Stimulated activated CD4-positive, alpha-beta T cell treated with anti-CD3 and anti-CD28 coated beads, Interleukin-15, amount 100 ng/mL, for 1 hour (primary cell): Measurements from ENCODE around the gene PLEKHG2.

ENCODE experiments used
- DNase-seq, 2 donors: peaks; one replicate each; pipeline ENCODE4 v3.0.0-alpha.2; 2020; ENCODE audit warnings: low read depth in 1 of 2, low spot score in 1 of 2

PLEKHG2 gene

DNA sequence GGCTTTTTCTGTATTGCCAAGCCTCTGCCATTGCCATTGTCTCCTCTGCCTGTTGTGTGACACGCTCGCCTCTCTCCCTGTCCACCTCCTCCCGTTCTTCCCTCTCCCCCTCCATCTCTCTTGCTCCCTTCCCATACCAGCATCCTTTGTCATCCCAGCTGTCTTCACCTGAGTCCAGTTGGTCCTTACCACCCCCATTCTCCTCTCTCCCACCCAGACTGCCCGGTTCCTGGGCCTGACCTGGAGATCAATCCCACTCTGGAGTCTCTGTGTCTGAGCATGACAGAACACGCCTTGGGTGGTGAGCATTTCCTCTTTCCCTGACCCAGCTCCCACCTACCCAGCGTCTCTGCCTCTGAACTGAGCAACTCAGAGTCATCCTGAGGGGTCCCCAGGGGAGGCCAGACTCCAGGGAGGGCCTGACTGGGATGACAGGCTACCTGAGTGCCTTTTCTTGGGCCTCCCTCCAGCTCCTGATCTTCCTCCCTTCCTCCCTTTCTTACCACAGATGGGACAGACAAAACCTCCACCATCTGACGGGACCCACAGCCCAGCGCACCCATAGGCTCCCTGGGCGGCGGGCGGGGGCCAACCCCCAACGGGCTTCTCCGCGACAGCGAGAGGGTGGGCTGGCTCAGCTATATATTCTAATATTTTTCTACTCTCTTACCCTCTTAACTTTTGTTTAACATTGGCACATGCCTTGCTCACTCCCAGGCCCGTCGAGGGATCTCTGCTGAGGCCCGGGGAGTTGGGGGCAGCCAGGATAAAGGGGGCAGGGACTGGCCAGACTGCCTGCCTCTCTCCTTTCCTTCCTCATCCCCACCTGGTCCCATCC, 29.3 kb upstream of the PLEKHG2 start:
- DNase-seq = no peak

GRCh38 chr19:39384839-39385568, 27.5 kb upstream of the PLEKHG2 start:
- no peak for DNase-seq

GRCh38 chr19:39385629-39386411, 26.6 kb upstream of the PLEKHG2 start:
- DNase-seq = no peak

DNA sequence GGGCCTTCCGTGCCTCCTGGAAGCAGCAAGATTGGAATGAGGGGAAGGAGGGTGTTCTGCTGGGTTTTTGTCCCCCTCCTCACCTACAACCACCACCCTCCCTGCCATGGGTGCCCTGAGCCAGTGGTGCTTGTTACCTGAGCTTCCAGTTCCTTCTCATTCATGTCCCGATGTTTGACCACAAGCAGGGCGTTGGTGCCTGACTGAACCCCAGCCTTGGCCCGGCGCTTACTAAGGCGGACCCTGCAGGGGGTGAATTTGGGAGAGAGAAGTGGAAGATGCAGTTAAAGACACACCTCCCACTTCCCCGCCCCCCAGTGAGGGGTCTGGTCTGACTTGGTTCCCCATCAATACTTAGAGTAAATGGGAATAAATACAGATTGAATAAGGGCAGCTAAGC, 25.9 kb upstream of the PLEKHG2 start:
- no peak for DNase-seq

GRCh38 chr19:39388657-39389056, 23.8 kb upstream of the PLEKHG2 start:
- DNase-seq = no peak

DNA sequence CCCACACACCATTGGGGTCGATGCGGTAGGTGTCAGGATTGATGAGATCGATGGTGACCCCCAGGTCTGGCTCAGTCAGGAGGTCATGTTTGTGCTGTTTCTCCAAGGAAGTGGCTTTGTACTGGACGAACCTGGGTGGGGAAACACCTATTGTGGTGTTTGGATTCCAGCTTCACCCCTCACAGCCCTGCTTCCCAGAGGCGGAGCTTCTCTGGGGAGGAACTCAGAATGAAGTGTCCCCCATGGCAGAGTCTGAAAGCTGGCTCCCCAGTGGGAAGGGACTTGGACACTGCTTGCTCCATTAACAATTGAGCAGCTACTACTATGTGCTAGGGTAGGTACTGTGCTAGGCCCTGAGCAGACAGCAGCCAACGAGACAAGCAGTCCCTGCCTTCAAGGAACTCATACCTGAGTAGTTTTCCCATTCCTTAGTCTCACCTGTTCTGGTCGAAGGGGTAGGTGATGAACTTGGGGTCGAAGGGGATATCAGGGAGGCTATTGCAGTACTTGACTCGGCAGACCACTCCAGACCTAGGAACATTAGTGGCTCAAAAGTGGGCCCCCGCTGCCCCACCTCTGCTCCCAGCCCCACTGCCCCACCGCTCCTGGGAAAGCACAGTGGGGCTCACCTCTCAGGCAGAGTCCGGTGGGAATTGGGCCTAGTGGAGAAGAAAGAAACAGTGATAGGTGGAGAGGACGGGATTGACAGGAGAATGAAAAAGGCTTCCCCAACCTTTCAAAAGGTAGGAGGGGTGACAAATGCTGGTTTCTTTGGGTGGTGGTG, 22.6 kb upstream of the PLEKHG2 start:
- DNase-seq = no peak

DNA sequence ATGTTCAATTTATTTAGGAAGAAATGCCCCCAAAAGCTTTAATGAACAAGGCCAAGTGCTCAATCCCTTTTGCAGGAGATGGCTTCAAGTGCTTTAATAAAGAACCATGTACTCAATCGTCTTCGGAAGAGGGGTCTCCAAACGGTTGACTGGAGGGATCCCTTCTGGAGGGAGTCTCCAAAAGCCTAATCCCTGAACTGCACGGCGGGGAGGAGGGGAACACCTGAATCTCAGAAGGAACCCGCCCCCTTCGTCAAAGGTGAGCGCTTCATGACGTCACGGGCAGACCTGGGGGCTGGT, 22.1 kb upstream of the PLEKHG2 start:
- no peak for DNase-seq

DNA sequence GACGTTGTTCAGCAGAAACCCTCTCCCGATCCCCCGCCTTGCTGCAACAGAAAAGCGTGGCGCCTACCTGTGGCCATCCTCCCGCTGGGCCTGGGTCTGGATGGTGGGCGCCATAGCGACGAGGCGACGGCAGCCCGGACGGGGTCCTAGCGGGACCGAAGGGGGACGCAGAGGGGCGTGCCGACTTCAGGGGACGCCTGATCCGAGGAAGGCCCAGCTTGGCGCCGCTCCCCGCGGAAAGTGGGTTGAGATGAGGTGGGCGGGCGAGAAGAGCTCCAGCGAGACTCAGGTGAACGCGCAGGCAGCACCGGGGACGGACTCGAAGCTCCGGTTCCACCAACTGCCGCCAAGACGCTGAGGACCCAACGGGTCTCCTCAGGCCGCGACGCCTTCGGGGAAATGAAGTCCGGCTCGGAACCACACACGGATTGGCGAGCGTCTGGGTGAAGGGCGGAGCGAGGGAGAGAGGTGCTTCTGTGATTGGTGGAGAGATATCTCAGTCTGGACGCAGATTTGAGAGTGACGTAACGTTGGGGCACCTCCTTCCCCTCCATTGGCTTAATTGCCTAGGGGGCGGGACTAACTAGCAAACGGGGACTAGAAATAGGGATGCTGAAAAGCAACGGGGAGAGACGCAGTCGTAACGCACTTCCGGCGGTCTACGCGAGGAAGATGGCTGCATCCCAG, 21.6 kb upstream of the PLEKHG2 start, which contains the start of the genes MED29 and PAF1:
Gene MED29, plus strand, starts transcription at position 628 of the 687 bp plus-strand sequence. Its CDS starts 45 bp downstream, at position 673.
Gene PAF1, minus strand, starts transcription at position 356 of the 687 bp plus-strand sequence. Its CDS starts 242 bp downstream, at position 114.
- peak; percentile 85 to 92 for DNase-seq

DNA sequence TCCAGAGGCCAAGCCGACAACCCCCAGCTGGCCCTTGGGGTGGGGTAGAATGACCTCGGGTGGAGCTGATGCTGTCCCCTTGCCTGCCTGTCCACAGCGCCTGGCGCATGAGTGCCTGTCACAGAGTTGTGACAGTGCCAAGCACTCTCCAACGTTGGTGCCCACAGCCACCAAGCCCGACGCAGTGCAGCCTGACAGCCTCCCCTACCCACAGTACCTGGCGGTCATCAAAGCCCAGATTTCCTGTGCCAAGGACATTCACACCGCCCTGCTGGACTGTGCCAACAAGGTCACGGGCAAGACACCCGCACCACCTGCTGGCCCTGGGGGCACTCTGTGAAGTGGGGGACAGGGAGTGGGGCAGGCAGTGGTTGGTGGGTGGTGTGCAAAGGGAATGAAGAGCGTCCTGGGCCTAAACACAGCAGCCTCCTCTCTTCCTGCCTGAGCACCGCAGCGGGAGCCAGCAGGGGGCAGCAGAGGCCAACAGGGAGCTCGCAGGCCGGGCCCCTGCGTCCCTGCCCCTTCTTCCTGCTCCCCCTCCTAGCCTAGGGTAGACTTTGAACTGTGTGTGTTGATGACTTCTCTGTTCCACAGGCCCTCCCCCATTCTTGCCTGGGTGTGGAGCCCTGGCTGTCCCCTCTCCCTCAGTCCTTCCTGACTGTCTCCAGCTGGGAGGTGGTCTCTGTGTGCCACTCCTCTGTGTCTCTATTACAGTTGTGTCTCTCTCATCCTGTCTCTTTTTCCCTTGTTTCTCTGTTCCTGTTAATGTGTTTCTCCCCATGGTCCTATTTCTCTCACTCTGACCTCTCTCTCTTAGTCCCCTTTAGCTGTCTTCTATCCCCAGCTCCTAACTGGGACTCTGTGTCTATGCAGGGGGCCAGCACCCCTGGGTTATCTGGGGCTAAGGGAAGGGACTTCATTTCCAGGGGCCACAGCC, 14.8 kb upstream of the PLEKHG2 start:
- DNase-seq = peak; percentile 87 to 94

DNA sequence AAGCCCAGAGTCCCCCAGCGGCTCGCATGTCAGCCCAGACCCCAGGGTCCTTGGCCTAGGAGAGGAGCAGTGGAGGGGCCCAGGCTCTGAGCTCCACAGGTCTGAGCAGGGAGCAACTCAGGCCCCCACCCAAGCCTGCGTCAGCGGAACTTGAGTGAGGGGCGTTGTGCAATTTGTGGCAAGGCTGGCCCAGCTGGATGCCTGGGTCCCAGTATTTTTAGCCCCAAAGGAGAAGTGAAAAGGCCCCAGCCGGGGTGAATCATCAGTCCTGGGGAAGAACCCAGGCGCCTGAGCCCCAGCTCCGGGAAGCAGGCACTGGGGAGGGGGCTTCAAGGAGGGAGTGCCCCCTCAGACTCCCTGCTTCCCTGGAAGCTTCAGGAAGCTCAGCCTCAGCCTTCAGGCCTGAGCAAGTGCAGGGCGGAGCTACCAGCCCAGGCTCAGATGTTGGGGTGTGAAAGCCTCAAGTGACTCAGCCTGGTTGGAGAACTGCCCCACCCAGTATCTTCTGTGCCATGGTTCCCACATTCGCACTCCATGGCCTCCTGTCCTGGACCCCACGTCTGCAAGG, 14.1 kb upstream of the PLEKHG2 start:
- DNase-seq = no peak

GRCh38 chr19:39399668-39400050, 12.8 kb upstream of the PLEKHG2 start:
- DNase-seq = no peak

DNA sequence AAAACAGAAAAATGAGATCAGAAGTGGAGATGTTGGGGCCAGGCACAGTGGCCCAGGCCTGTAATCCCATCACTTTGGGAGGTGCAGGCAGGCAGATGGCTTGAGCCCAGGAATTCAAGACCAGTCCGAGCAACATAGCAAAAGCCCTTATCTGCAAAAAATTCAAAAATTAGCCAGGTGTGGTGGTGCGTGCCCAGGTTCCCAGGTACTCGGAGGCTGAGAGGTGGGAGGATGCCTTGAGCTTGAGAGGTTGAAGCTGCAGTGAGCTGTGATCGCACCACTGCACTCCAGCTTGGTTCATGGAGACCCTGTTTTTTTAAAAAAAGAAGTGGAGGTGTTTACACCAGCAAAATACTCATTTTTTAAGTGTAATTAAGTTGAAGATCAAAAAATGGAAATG, 12.4 kb upstream of the PLEKHG2 start:
- DNase-seq = no peak

DNA sequence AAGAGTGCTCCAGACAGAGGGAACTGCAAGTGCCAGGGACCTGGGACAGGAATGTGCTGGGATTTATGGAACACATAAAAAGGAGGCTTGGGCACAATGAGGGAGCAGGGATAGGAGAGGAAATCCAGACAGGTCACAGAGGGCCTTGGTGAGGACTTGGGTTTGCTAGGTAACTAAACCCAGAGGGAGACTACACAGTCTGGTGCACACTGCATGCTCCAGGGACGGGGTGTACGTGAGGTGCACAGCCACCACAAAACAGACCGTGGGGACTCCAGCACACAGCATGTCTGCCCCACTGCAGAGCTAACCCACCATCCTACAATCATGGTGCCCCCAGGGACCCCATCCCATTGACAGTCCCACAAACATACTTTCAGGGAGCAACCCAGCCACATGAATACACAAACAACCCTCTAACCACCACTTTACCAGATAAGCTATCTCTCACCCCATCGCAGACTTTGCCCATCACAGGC, 11.4 kb upstream of the PLEKHG2 start:
- no peak for DNase-seq

DNA sequence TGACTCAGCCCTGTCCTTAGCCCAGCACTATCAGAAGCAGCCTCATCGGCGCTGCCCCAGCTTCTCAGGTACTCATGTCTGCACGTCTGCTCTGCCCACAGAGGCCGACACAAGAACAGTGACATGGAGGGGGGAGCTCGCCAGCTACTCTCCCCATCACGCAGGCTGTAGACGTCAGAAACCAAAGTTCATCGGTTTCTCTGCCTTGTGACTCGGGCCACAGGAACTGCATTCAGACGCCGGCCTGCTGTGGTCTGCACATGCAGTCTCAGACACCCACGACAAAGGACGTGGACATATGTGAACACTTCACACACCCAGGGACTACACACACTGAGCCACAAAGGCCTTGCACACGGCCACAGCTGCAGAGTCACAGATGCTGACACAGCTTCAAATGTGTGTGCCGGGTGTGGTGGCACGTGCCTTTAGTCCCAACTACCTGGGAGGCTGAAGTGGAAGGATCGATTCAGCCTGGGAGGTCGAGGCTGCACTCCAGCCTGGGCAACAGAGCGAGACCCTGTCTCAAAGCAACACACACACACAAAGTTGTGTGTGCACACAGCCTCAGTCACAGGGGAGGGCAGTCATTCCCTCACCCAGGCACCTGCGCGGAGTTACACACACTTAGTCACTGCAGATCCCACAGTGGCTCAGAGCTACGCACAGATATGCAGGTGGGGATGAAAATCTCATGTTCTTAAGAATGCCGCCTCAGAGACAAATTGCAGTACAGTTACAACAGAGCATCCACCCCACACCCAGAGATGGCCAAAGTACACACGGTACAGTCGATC, 10.7 kb upstream of the PLEKHG2 start:
- peak; percentile 61 to 75 for DNase-seq

GRCh38 chr19:39402346-39403300, 9.8 kb upstream of the PLEKHG2 start:
- DNase-seq = peak; percentile 73 to 78
